ENCODE measurements around the gene TCF7L2.

TCF7L2 gene

GRCh38 chr10:112964482-112964881 lies 14.4 kb downstream of the TCF7L2 start:
- DNase-seq (ENCODE audit: low read depth) = no peak

GRCh38 chr10:112966194-112966855 lies 16.3 kb downstream of the TCF7L2 start:
- DNase-seq (ENCODE audit: low read depth) = no peak

- DNase-seq (ENCODE audit: low read depth) = peak; percentile 80
Measured at GRCh38 chr10:112967200-112967599, 17.2 kb downstream of the TCF7L2 start.

GRCh38 chr10:112969131-112969530 lies 19.1 kb downstream of the TCF7L2 start:
- no peak for DNase-seq (ENCODE audit: low read depth)

- no peak for DNase-seq (ENCODE audit: low read depth)
Measured at GRCh38 chr10:112969542-112969941, 19.5 kb downstream of the TCF7L2 start.

- no peak for DNase-seq (ENCODE audit: low read depth)
Measured at GRCh38 chr10:112970021-112970420, 20.0 kb downstream of the TCF7L2 start.

- no peak for DNase-seq (ENCODE audit: low read depth)
Measured at GRCh38 chr10:112972606-112973005, 22.6 kb downstream of the TCF7L2 start.

- DNase-seq (ENCODE audit: low read depth) = no peak
Measured at GRCh38 chr10:112973046-112973445, 23.0 kb downstream of the TCF7L2 start.

GRCh38 chr10:112973805-112974204 lies 23.8 kb downstream of the TCF7L2 start:
- DNase-seq (ENCODE audit: low read depth) = no peak

- DNase-seq (ENCODE audit: low read depth) = no peak
Measured at GRCh38 chr10:112977426-112977898, 27.4 kb downstream of the TCF7L2 start.

GRCh38 chr10:112979927-112980326 lies 29.9 kb downstream of the TCF7L2 start:
- DNase-seq (ENCODE audit: low read depth) = no peak

GRCh38 chr10:112980937-112981336 lies 30.9 kb downstream of the TCF7L2 start:
- DNase-seq (ENCODE audit: low read depth) = no peak

GRCh38 chr10:112981553-112981952 lies 31.5 kb downstream of the TCF7L2 start:
- DNase-seq (ENCODE audit: low read depth) = peak; percentile 80

GRCh38 chr10:112983444-112984056 lies 33.5 kb downstream of the TCF7L2 start:
- no peak for DNase-seq (ENCODE audit: low read depth)

GRCh38 chr10:112984756-112985155 lies 34.7 kb downstream of the TCF7L2 start:
- no peak for DNase-seq (ENCODE audit: low read depth)

GRCh38 chr10:112985690-112986543 lies 35.9 kb downstream of the TCF7L2 start:
- DNase-seq (ENCODE audit: low read depth) = peak; percentile 64

GRCh38 chr10:112986544-112987190 lies 36.6 kb downstream of the TCF7L2 start:
- DNase-seq (ENCODE audit: low read depth) = peak; percentile 28

GRCh38 chr10:112988839-112989406 lies 38.9 kb downstream of the TCF7L2 start:
- DNase-seq (ENCODE audit: low read depth) = no peak

- DNase-seq (ENCODE audit: low read depth) = no peak
Measured at GRCh38 chr10:112989826-112990225, 39.8 kb downstream of the TCF7L2 start.

GRCh38 chr10:112990271-112990670 lies 40.2 kb downstream of the TCF7L2 start:
- no peak for DNase-seq (ENCODE audit: low read depth)

- no peak for DNase-seq (ENCODE audit: low read depth)
Measured at GRCh38 chr10:112991888-112992491, 41.9 kb downstream of the TCF7L2 start.

GRCh38 chr10:112996462-112996861 lies 46.4 kb downstream of the TCF7L2 start:
- no peak for DNase-seq (ENCODE audit: low read depth)
